Measurements from ENCODE around the gene STARD5. TPM values are rescaled to one million over a fixed set of nuclear protein-coding genes. Genes with fewer than 3 reads are reported as not detected.

STARD5 gene
- total and polyA plus RNA-seq, 11 donors, result 0.49 to 3.7 (median 1.4) TPM

DNA sequence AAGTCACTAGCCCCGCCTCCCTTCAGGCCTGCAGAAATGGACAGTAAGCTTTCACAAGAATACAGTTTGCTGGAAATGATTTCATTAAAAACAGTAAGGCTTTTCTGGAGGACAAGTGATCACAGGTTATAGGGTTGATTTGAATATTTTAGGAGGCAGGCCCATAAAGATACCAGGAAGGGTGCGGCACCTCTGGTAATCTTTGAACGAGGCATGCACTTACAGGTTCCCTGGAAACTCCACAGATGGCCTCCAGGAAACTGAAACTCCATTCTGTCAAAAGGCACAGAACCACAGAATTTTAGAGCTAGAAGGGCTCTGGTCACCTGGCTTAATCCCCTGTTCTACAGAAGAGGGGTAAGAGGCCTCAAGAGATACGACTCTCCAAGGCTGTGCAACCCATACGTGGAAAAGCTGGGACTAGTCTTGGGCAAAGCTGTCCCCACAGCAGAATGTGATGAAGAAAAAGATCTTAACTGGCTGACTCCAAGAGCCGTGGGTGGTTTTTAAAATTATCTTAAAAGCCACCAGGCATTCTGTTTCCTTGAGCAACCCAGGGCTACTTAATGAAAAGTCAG is 1.2 kb downstream of the STARD5 start:
- Histone ChIP-seq H3K27ac (no peak overlapping the region), H3K36me3 (peaks cover 0 to 38% (median 25%) of the 10 kb centered on the region in 9 donors), H3K4me3 (peak overlapping the region in 8 of 12 donors; percentile 28 to 99 (median 78)), H3K4me1 (peaks cover 0 to 18% (median 7%) of the 10 kb centered on the region in 12 donors), H3K27me3 (no peaks in the 10 kb centered on the region), H3K9me3 (no peaks in the 10 kb centered on the region)
- no peak for TF ChIP-seq POLR2A (IDR thresholded peaks at IDR 0.05)
- TF ChIP-seq, protein P1, sequence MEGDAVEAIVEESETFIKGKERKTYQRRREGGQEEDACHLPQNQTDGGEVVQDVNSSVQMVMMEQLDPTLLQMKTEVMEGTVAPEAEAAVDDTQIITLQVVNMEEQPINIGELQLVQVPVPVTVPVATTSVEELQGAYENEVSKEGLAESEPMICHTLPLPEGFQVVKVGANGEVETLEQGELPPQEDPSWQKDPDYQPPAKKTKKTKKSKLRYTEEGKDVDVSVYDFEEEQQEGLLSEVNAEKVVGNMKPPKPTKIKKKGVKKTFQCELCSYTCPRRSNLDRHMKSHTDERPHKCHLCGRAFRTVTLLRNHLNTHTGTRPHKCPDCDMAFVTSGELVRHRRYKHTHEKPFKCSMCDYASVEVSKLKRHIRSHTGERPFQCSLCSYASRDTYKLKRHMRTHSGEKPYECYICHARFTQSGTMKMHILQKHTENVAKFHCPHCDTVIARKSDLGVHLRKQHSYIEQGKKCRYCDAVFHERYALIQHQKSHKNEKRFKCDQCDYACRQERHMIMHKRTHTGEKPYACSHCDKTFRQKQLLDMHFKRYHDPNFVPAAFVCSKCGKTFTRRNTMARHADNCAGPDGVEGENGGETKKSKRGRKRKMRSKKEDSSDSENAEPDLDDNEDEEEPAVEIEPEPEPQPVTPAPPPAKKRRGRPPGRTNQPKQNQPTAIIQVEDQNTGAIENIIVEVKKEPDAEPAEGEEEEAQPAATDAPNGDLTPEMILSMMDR (IDR thresholded peaks at IDR 0.05), result no peak
- DNase-seq (no peak), ATAC-seq (no peak)
- 68 to 75% (median 73%) methylated on average over 6 of the region's 6 CpGs for WGBS, 4 donors
- intact Hi-C loops (cut with DNase I), result loop anchor here in 3 of 10 donors (5.0 to 10.0 kb wide), 5 partner anchors 45 to 725 kb away; partner anchors contain the start of genes MESD (in 1 of the 3), MEX3B (in 1 of the 3) and TMC3 (in 1 of the 3)

DNA sequence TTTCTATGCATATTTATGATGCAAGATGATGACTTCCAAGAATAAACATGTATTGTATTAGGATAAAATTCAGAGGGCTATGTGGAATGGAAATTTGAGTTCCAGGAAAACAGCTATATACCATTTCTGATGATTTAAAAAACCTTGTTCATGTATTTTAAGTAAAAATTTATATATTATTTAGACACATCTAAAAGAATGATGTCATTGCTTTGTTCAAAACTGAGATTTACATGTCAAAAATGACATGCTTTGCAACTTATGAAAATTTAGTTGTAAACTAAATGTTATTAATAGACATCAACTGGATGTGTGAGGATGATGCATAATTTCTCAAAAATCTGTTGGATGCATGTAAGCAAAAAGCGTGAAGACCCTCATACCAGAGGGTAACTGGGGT is 2.3 kb downstream of the STARD5 start:
- ATAC-seq (no peak), DNase-seq (no peak)
- peaks cover 0 to 18% (median 7%) of the 10 kb centered on the region in 12 donors for H3K4me1 ChIP-seq
- 83 to 98% (median 96%) methylated on average over 1 of the region's 1 CpG for WGBS, 4 donors
- no peaks in the 10 kb centered on the region for H3K9me3 ChIP-seq
- H3K27ac ChIP-seq, result no peak overlapping the region
- peaks cover 0 to 43% (median 31%) of the 10 kb centered on the region in 9 donors for H3K36me3 ChIP-seq
- intact Hi-C loops (cut with DNase I), result loop anchor here in 3 of 10 donors (5.0 to 10.0 kb wide), 5 partner anchors 44 to 726 kb away; partner anchors contain the start of genes MESD (in 1 of the 3), MEX3B (in 1 of the 3) and TMC3 (in 1 of the 3)
- no peaks in the 10 kb centered on the region for H3K27me3 ChIP-seq
- H3K4me3 ChIP-seq, result peak overlapping the region in 1 of 12 donors; percentile 99
- TF ChIP-seq POLR2A (IDR thresholded peaks at IDR 0.05), result no peak
- TF ChIP-seq, protein P1 (IDR thresholded peaks at IDR 0.05), result no peak

DNA sequence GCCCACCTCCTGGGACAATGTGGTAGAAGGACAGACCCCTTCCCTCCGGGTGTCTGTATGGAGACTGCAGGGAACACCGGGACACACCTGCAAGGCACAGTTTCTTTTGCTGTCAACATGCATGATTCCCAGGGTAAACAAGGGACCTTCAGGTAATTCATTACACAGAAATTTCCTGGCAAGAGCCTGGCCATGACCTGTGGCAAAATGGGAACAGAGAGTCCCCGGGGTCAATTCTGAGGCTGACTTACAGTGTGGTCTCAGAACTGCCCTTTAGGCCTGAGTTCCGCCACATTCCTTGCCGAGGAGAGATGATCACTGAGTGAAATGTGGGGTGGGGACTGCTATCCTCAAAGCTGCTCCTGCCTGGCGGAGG is 6.3 kb downstream of the STARD5 start:
- ATAC-seq (no peak), DNase-seq (no peak)
- no peaks in the 10 kb centered on the region for H3K27me3 ChIP-seq
- WGBS, 4 donors, result 90 to 92% (median 91%) methylated on average over 6 of the region's 6 CpGs
- intact Hi-C loops (cut with DNase I), result no loop called here
- TF ChIP-seq, protein P1 (IDR thresholded peaks at IDR 0.05), result no peak
- H3K4me1 ChIP-seq, result peaks cover 0 to 14% (median 7%) of the 10 kb centered on the region in 12 donors
- H3K9me3 ChIP-seq, result no peaks in the 10 kb centered on the region
- no peak overlapping the region for H3K4me3 ChIP-seq
- peaks cover 0 to 54% (median 39%) of the 10 kb centered on the region in 9 donors for H3K36me3 ChIP-seq
- H3K27ac ChIP-seq, result no peak overlapping the region

DNA sequence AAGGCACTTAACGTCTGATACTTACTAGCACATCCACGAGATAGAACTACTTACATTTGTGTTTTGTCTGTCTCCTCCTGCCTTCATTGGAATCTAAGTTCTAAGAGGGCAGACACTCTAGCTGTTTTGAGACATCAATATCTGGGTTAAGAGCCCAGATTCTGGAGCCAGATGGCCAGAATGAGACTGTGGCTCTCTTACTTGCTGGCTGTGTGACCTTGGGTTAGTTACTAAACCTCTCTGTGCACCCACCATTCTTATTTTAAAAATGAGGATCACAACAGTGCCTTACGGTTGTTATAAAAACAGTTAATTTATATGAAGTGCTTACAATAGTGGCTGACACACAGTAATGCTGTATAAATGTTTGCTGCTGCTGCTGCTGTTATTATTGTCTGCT is 7.7 kb downstream of the STARD5 start:
- Histone ChIP-seq H3K36me3 (peaks cover 0 to 64% (median 39%) of the 10 kb centered on the region in 9 donors), H3K4me3 (no peak overlapping the region), H3K27me3 (no peaks in the 10 kb centered on the region), H3K27ac (no peak overlapping the region), H3K9me3 (no peaks in the 10 kb centered on the region), H3K4me1 (peaks cover 0 to 26% (median 5%) of the 10 kb centered on the region in 12 donors)
- ATAC-seq (no peak), DNase-seq (no peak)
- intact Hi-C loops (cut with DNase I), result no loop called here
- 88 to 93% (median 91%) methylated on average over 3 of the region's 3 CpGs for WGBS, 4 donors
- TF ChIP-seq, protein P1 (IDR thresholded peaks at IDR 0.05), result no peak

All from heart left ventricle (tissue), 16 donors.